DMS79 (cell line): ENCODE data around the gene RASGRP3.

Experiments used
- DNase-seq: peaks from one replicate; lab custom pipeline; 2025; lab: John Stamatoyannopoulos, UW

RASGRP3 gene

DNA sequence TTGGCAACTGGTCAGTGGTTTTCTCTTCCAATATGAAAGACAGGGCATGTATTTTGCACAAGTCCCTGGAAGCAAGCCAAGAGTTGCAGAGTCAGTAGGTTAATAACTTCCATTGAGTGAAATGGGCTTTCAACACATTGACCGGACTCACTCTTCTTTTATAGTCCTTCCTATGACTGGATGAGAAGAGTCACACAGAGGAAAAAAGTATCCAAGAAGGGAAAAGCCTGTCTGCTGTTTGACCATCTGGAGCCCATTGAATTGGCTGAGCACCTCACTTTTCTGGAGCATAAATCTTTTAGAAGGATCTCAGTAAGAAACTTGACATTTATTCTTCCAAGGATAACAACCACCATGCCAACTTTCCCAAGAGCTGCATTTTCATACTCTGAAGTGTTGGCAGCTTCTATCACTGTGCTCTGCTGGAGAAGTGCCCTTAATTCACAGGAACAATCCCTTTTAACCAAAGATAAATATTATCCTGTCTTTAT is 45.4 kb downstream of the RASGRP3 start:
- DNase-seq = no peak

DNA sequence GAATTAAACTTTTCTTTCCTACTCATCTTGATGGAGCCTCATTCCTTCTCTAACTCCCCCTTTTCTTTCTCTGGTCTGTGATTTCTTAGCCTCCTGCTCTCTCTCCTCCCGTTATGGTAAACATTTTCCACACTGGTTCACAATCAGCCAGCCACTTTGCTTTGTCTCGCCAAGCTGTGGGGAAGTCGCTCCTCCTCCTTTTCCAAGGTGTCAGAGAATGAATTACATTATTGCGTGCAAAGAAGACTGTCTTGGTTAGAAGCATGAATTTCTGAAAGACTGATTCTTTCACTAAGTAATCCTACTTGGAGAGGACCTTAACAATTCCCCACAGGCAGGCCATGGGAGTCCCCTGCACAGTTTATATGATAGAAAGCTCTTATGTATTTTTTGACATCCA is 46.1 kb downstream of the RASGRP3 start:
- no peak for DNase-seq

DNA sequence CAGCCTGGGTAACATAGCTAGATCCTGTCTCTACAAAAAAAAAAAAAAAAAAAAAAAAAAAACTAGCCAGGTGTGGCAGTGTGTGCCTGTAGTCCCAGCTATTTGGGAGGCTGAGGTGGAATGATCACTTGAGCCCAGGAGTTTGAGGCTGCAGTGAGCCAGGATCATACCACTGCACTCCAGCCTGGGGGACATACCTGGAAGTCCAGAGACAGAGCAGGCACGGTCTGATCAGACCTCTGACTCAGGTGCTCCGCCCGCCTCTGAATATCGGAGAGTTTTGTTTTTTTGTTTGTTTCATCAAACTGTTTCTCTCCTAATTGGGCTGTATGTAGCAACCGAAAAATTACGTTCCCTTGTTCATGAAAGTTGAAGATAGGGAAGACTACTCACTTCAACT is 49.2 kb downstream of the RASGRP3 start:
- no peak for DNase-seq

DNA sequence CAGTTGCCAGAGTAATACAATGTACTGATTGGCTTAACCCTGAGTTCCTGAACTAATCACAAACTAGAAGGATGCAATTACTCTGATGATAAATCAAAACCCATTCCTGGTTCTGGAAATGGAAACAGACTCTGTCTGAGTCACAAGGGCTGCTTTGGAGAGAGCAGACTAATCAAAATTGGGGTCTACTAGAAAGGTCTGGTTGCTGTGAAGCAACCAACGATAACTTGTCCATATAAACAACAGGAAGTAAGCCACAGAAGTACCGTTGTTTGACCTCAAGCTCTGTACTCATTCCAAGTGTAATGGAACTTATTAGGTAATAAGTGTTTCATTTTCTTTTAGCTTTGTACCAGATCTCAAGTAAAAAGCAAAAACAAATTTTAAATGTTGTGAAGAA is 49.7 kb downstream of the RASGRP3 start:
- no peak for DNase-seq

DNA sequence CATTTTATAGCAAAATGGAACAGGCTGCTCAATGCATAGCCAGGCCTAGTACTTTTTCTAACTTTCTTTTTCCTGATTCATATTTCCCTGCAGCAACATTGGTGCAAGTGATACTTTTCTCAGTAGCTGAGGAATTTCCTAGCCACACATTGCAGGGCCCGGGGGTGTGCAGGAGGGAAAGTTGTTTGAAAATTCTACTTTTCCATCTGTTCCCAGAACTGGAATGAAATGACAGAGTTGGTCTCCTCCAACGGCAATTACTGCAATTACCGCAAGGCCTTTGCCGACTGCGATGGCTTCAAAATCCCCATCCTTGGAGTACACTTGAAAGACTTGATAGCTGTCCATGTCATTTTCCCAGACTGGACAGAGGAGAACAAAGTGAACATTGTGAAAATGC is 50.5 kb downstream of the RASGRP3 start:
- no peak for DNase-seq

DNA sequence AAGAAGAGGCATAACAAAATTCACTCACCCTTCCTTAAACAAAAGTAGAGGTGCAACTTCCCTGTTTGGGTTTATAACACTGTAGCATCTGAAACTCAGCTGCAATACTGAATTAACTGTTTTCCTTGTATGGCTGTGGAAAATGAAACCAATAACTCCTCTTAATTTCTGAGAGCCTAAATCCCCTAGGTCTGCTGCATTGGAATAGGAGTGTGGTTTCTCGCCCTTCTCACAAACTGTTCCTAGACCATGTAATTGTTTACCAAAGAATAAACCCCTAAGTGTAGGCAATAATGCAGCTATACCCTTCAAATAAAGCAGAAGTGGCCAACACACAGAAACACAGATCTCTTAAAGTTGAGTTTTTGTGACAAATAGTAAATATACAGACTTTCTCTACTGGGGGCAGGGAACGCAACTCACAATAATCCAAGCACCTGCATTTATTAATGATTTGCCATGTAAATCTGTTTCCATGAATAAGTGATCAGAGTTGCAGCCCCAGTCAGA is 52.0 kb downstream of the RASGRP3 start:
- DNase-seq = no peak

DNA sequence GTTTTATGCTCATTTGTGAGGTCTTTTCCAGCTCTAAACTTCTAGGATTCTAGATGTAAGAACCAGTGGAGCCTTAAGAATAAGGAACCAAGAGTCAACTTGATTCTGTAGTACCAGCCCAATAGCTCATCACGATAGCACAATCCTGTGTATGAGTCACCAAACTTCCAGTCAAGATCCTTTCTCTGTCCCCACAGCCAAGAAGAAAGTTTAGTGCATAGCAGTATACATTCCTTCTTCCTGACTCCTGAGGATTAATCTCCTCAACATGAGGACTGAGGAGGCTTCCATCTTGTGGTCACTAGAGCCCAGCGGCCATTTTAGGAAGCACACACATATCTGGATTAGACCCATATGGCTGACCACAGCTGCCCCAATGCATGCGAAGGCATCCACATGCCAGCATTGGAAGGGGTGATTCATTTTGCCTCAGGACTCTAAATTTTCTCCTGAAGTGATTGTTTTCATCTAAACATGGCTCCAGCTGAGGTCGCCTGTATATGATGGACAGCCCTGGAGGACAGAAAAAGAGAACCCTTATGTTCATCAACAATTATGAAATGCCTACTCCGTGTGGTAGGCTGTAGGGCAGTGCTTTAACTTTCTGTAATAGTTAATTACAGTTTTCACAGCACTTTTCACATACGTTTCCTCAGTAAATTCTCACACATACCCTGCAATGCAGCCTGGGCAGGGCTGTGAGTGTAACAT is 53.5 kb downstream of the RASGRP3 start:
- DNase-seq = no peak

DNA sequence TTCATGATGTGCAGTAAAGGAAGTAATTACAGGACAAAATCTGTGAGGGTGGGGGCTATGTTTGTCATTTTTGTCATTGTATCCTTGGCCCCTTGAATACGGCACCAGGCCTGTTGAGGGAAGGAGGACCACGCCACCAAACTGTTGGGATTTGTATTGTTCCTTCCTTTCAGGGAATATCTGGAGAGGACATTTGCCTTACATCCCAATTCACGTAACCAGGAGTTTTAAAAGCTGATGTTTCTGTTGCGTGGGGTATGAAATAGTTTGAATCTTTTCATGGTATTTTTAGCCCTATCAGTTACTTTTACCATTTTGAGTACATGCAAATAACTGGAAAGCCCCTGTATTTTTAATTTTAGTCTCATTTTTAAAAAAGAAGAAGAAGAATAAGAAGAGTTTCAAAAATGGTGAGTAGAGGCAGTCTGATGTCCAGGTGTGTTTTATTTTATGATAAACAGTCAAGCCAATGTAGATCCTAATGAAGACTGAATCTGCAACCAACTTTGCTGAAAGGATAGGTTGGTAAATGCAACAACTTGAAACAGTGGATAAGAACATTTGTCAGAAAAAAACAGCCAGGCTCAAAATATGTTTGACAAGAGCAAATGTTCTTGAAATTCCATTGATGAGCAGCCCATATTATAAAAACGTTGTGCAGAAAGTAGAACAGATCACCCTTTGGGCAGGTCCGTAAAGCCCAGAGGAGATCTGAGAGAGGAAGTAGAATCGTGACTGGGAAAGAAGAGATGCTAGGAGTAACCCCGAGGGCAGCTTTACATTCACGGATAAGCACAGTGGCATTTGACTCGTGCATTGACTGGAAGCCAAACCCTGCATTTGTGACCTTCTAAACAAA is 54.5 kb downstream of the RASGRP3 start:
- DNase-seq = no peak

DNA sequence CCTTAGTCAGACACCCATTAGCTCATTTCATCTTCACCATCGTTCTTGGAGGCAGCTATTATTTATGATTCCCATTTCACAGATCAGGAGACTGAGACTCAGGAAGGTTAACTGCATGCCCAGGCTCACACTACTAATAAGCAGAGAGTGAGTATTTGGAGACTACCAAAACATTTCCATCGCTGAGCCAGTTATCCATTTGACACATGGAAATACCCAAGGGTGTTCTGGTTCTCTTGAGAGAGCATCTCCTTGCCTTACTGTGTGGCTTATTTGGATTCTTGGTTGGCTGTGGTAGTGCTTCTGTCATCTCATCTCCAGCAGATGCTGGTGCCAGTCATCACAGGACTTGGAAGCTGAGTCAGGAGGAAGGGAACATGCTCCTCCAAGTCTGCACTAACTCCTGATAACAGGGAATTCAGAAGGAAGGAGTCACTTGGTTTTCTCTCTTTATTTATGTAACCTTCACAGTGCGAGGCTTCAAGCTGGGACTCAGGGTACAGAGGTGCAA is 55.2 kb downstream of the RASGRP3 start:
- DNase-seq = no peak

DNA sequence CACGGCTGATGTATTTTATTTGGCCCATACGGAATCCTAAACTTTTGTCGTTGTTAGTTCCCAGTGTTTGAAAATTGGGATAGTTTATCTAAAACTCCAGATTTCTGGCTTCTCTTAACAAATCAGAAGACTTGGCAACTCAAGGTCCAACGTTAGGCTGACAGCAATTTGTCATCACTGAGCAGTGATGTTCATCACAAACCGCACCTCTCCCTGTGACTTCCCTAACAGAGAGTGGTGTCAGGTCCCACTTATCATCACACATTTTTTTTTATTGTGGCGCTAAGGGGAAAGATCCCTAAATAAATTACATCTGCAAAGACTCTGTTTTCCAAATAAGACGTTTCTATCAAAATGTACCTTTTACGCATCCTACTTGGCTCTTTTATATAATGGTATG is 55.7 kb downstream of the RASGRP3 start:
- no peak for DNase-seq

DNA sequence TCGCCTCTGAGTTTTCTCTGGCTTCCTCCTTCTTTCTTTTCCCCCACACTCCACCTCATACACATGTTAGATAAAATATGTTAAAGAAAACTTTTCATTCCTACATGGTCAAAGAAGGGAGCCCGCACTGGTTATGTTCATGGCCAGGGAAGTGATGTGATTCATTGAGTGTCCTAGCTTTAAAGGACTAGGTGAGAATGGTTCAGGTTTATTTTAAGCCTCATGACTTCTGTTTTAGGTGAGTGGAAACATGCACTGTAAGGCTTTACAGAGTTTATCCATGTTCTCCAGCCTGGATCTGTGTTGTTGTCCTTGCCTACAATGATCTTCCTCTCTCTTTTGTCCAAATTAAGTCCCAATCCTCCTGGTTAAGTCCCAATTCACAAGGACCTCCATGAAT is 56.5 kb downstream of the RASGRP3 start:
- DNase-seq = no peak

DNA sequence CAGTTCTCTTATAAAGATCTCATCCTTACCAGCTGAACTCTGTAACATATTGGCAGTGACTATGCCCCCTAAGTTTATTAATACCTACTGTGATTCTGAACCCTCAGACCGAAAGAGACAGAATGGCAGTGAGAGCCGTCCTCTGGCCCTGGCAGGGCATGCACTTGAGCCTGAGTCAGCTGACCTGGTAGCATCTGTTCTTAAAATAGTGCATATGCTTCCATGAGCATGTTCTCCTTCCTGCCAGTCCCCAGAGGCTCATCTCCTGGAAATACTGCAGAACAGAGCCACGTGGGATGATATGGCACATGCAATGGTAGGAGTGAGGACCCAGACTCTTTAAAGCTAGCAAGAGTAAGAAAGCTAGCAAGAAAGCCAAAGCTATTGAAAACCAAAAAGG is 59.0 kb downstream of the RASGRP3 start:
- no peak for DNase-seq

DNA sequence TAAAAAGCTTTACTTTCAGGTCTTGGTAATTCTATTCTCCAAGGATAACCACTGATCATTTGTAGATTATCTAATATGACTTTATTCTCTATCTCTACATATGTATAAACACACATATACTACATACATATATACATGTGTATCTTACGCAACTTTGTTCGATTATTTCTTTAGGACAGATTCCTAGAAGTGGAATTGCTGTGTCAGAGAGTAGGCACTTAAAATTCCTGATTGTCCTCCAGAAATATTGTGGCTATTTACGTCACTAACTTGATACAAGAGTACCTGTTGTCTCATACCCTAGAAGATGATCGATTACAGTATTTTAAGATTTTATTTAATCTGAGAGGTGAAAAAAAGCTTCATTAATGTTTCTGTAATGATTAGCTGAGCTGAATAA is 64.8 kb downstream of the RASGRP3 start:
- no peak for DNase-seq

DNA sequence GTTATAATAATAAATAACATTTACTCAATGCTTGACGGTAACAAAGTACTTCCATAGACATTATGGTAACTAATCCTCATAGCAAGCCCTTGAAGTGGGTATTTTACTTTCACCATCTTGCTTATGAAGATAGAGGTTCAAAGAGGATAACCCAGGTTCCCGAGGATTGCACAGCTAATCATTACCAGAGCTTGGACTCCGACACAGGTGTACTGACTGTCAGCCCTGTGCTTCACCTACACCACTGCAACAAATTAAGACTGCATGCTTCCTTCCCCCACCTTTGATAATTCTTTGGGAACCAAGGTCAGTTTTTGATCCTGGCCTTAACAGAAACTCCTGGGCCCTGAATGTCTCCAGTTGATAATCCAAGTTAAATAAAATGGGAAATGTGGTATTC is 73.8 kb downstream of the RASGRP3 start:
- no peak for DNase-seq

DNA sequence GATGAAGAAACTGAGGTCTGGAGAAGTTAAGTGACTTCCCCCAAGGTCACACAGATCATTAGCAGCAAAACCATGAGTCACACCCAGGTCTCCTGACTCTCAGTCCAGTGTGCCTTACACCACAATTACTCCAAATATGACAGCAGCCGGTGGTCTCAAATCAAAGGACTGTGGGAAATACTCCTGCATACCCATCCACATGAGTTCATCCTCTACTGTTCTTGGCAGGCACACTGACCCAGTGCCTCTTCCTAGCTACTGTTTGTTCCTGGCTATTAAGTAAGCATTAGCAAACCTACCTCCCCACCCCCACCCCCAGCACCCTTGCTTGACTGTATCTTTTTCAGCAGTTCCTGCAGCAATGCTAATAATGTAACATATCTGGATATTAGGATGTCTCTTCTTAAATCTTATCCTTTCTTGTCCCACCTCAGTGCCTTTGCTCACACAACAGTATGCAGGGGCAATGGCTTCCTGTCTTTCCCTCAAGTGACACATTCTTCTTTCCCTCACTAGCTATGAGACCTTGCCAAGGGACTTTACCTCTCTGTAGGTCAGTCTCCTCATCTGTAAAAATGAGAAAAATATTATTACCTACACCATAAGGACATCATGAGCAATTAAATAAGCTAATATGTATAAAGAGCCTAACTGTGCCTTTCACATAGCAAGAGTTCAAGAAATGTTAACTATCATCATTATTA is 76.5 kb downstream of the RASGRP3 start:
- DNase-seq = no peak

DNA sequence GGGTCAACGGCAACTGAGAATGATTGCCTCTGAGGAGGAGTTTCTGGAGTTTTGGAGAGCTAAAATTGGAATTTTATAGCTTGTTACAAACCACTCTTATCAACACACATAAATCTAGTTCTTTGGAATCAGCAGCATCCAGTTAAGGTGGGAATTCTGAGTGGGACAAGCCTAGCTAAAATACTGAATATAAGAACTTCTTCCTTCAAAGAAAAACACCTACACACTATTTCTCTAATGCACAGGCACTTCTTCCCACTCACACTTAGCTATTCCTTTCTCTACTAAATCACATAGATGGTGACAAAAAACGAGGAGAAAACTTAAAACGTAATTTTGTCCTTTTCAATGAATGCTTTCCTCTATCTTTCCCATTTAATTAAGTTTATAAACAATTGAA is 79.2 kb downstream of the RASGRP3 start:
- no peak for DNase-seq

DNA sequence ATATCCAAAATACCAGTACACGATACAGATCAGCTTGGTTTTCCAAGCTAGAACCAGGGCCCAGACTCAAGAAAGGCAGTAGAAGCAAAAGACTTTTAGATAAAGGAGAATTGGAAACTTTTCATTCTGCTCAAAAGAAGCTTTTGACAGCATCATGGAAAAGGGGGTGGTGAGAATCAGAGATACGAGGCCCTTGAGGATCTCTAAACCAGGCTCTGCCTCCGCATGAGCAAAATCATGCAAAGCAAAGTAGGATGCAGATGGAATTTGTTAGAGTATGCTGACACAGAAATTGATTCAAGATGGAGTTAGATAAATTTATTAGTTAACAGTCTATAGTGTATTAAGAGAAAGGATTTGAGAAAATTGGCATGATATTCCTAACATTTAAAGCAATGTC is 82.9 kb downstream of the RASGRP3 start:
- DNase-seq = no peak

DNA sequence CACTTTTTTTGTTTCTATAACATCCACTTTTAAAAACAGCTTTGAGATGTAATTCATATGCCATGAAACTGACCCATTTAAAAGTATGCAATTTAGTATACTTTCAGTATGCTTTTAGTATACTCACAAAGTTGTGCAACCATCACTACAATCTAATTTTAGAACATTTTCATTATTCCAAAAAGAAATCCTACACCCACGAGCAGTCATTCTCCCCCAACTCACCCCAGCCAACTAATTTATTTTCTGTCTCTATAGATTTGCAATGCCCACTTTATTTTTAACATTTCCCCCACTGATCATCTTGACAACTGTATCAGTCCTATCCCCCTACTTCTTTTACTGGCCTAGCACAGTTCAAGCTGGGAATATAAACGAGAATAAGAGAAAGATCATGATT is 83.6 kb downstream of the RASGRP3 start:
- DNase-seq = no peak

DNA sequence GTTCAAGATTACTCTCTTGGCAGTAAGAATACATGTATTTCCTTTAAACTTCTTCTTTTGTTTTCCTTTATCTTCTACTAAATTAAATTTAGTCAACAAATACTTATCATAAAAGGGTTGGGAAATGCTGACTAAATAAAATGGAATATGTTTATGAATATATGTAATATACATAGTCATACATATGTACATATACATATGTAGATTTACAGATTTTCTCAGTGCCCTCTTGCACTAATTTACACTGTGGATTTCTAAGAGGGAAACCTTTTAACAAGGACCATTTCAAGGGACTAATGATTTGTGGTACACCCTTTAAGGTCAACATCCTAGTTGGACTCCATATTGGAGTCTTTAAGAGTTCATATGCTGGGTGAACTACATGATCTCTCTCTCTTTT is 85.4 kb downstream of the RASGRP3 start:
- no peak for DNase-seq

DNA sequence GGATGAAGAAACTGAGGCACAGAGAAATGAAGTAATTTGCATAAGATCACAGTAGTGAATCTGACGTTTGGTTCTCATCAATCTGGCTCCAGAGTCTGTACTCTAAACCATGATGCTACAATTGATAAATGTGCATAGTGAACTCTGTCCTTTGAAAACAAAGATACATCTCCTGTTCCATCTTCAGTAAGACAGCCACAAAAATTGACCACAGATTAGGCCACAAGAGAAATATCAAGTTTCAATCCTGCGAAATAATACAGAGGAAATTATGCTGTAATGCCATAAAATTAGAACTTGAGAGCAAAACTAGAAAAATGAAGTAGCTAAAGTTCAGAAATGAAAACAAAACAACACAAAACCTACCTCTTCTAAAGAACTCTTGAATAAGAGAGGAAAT is 94.2 kb downstream of the RASGRP3 start:
- DNase-seq = no peak

DNA sequence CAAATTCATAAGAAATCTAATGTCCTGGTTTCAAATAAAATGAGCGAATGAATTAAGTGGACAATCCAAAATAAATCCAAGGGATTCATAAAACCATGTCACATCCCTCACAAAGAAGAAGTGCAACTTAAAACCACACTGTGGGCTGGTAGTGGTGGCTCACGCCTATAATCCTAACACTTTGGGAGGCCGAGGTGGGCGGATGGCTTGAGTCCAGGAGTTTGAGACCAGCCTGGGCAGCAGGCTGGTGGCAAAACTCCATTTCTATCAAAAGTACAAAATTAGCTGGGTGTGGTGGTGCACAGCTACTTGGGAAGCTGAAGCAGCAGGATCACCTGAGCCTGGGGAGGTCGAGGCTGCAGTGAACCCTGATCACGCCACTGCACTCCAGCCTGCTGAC is 97.2 kb downstream of the RASGRP3 start:
- DNase-seq = no peak

DNA sequence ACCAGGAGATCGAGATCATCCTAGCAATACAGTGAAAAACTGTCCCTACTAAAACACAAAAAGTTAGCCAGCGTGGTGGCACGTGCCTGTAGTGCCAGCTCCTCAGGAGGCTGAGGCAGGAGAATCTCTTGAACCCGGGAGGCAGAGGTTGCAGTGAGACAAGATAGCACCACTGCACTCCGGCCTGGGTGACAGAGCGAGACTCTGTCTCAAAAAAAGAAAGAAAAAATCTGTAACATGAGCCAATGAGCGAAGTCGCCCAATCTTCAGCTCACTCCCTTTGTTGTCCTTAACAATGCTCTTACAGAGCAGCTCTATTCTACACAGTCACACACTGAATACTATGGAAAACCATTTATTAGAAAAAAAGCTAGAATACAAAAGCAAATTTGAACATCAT is 100.6 kb downstream of the RASGRP3 start:
- no peak for DNase-seq
